ENCODE results near the gene SFXN3.

- TF ChIP-seq EZH2 (IDR thresholded peaks at IDR 0.05; ENCODE audit: insufficient read depth, poor library complexity, severe bottlenecking), result no peak
- TF ChIP-seq EZH2phosphoT487 (IDR thresholded peaks at IDR 0.05; ENCODE audit: insufficient read depth, low read depth), result no peak
These were observed 1.3 kb upstream of the SFXN3 start for GRCh38 chr10:101029520-101030295.

Data from GM23248 (cell line).